CD4-positive, alpha-beta T cell treated with Interleukin-21 for 1 hour (primary cell): ENCODE data around the gene ZNF862.

Experiments
- DNase-seq: peaks from one replicate; pipeline ENCODE4 v3.0.0-alpha.2; 2020

ZNF862 gene

GRCh38 chr7:149838224-149838991 lies at the start of gene ZNF862:
ZNF862 (plus strand) TSS chr7:149838375; CDS start chr7:149838612, 237 bp downstream.
- DNase-seq: peak; percentile 97

GRCh38 chr7:149789101-149789500 lies 49.1 kb upstream of the ZNF862 start:
- DNase-seq: no peak

GRCh38 chr7:149790146-149790548 lies 48.0 kb upstream of the ZNF862 start:
- DNase-seq: peak; percentile 28

GRCh38 chr7:149790754-149791360 lies 47.3 kb upstream of the ZNF862 start:
- DNase-seq: no peak

- no peak for DNase-seq
Observed at GRCh38 chr7:149791411-149792219, 46.6 kb upstream of the ZNF862 start.

GRCh38 chr7:149792220-149792595 lies 46.0 kb upstream of the ZNF862 start:
- DNase-seq: no peak

GRCh38 chr7:149793261-149793660 lies 44.9 kb upstream of the ZNF862 start:
- no peak for DNase-seq

GRCh38 chr7:149794661-149795060 lies 43.5 kb upstream of the ZNF862 start:
- DNase-seq: no peak

GRCh38 chr7:149795126-149795525 lies 43.0 kb upstream of the ZNF862 start:
- no peak for DNase-seq

- DNase-seq: no peak
Observed at GRCh38 chr7:149796287-149796860, 41.8 kb upstream of the ZNF862 start.

- no peak for DNase-seq
Observed at GRCh38 chr7:149797771-149798170, 40.4 kb upstream of the ZNF862 start.

GRCh38 chr7:149799397-149800168 lies 38.6 kb upstream of the ZNF862 start:
- peak; percentile 62 for DNase-seq

GRCh38 chr7:149800169-149800555 lies 38.0 kb upstream of the ZNF862 start:
- DNase-seq: no peak

GRCh38 chr7:149801002-149801566 lies 37.1 kb upstream of the ZNF862 start:
- no peak for DNase-seq

- DNase-seq: no peak
Observed at GRCh38 chr7:149801816-149802215, 36.4 kb upstream of the ZNF862 start.

GRCh38 chr7:149802966-149803365 lies 35.2 kb upstream of the ZNF862 start:
- no peak for DNase-seq

- DNase-seq: no peak
Observed at GRCh38 chr7:149803551-149804074, 34.6 kb upstream of the ZNF862 start.

- DNase-seq: no peak
Observed at GRCh38 chr7:149804106-149804505, 34.1 kb upstream of the ZNF862 start.

- no peak for DNase-seq
Observed at GRCh38 chr7:149806726-149807125, 31.4 kb upstream of the ZNF862 start.

- DNase-seq: no peak
Observed at GRCh38 chr7:149808311-149808710, 29.9 kb upstream of the ZNF862 start.

- DNase-seq: no peak
Observed at GRCh38 chr7:149809215-149809614, 29.0 kb upstream of the ZNF862 start.

- no peak for DNase-seq
Observed at GRCh38 chr7:149811221-149811620, 27.0 kb upstream of the ZNF862 start.
